SK-N-SH (cell line): ENCODE results near the gene MYMK. TPM values are rescaled to one million over a fixed set of nuclear protein-coding genes. Genes with fewer than 3 reads are reported as not detected.

Experiments used
- CTCF ChIA-PET: fragments of 300-600, 350-600 bp; formaldehyde crosslinking; extraction: SDS; loops from one replicate; lab custom pipeline; 2021; lab: Yijun Ruan, JAX
- POLR2A ChIA-PET: fragments of 350-600 bp; sonication (Branson Sonifier 250); formaldehyde crosslinking; extraction: SDS; loops from one replicate; lab custom pipeline; 2020; ENCODE audit warnings: antibody characterized with exemption, inconsistent platforms; lab: Yijun Ruan, JAX
- DNase-seq: peaks from one replicate; pipeline ENCODE4 v3.0.0; 2012
- H2AFZ ChIP-seq: fragments of 200-600 bp; sonication (generic); 2 replicates; pipeline ENCODE4 v1.8.1; 2016; ENCODE audit warnings: antibody characterized with exemption, mild to moderate bottlenecking, low read depth
- H3F3A ChIP-seq: fragments of 200-600 bp; sonication (generic); replicated peaks from 2 replicates; pipeline ENCODE3; 2016; ENCODE audit warnings: antibody characterized with exemption, mild to moderate bottlenecking; ENCODE audit not compliant: insufficient read depth
- H3K27ac ChIP-seq, 2 experiments: fragments of 200-500 bp in 1 of 2; fragments of 200-600 bp in 1 of 2; sonication (Bioruptor generic) in 1 of 2; sonication (generic), shearing (Covaris generic) in 1 of 2; 2 replicates each; pipeline versions ENCODE4 v1.5.1 to v1.6.1; 2014 to 2016; ENCODE audit warnings: low read depth in 2 of 2, inconsistent platforms in 1 of 2, low read length in 1 of 2, mild to moderate bottlenecking in 1 of 2, mixed read lengths in 1 of 2
- H3K27me3 ChIP-seq: fragments of 200-600 bp; sonication (generic), shearing (Covaris generic); 2 replicates; pipeline ENCODE4 v1.6.1; 2016; ENCODE audit warnings: mixed run types; ENCODE audit not compliant: insufficient read depth
- H3K36me3 ChIP-seq, 2 experiments: fragments of 200-500 bp in 1 of 2; fragments of 200-600 bp in 1 of 2; sonication (Bioruptor generic) in 1 of 2; sonication (generic) in 1 of 2; replicated peaks in 1 of 2; 2 replicates each; pipeline versions ENCODE3 to v1.5.1; 2014 to 2016; ENCODE audit warnings: low read length in 1 of 2, mild to moderate bottlenecking in 1 of 2; ENCODE audit not compliant: insufficient read depth in 2 of 2, control insufficient read depth in 1 of 2
- H3K4me1 ChIP-seq, 2 experiments: fragments of 200-500 bp in 1 of 2; fragments of 200-600 bp in 1 of 2; sonication (Bioruptor generic) in 1 of 2; sonication (generic), shearing (Covaris generic) in 1 of 2; 2 replicates each; pipeline versions ENCODE4 v1.5.1 to v1.6.1; 2014 to 2016; ENCODE audit warnings: low read depth in 1 of 2, low read length in 1 of 2, mixed run types in 1 of 2; ENCODE audit not compliant: insufficient read depth in 2 of 2, control insufficient read depth in 1 of 2
- H3K4me2 ChIP-seq: fragments of 200-600 bp; sonication (generic), shearing (Covaris generic); 2 replicates; pipeline ENCODE4 v1.6.1; 2017; ENCODE audit warnings: mixed run types
- H3K4me3 ChIP-seq, 2 experiments: fragments of 200-500 bp in 1 of 2; fragments of 200-600 bp in 1 of 2; sonication (Bioruptor generic) in 1 of 2; sonication (generic), shearing (Covaris generic) in 1 of 2; 2 replicates each; pipeline versions ENCODE4 v1.5.1 to v1.8.1; 2014 to 2016; ENCODE audit warnings: low read depth in 2 of 2, inconsistent platforms in 1 of 2, low read length in 1 of 2, mild to moderate bottlenecking in 1 of 2, mixed read lengths in 1 of 2, moderate library complexity in 1 of 2
- H3K79me2 ChIP-seq: fragments of 200-600 bp; sonication (generic); 2 replicates; pipeline ENCODE4 v1.8.1; 2017; ENCODE audit warnings: mild to moderate bottlenecking; ENCODE audit not compliant: insufficient read depth
- H3K9ac ChIP-seq: fragments of 200-600 bp; sonication (generic); 2 replicates; pipeline ENCODE4 v1.6.1; 2017; ENCODE audit warnings: mixed run types
- H3K9me2 ChIP-seq: fragments of 200-600 bp; sonication (generic); 2 replicates; pipeline ENCODE4 v1.6.1; 2017; ENCODE audit warnings: mixed run types
- H3K9me3 ChIP-seq: fragments of 200-600 bp; sonication (generic); 2 replicates; pipeline ENCODE4 v1.6.1; 2017; ENCODE audit warnings: mixed run types, mild to moderate bottlenecking, moderate library complexity
- H4K20me1 ChIP-seq: fragments of 200-600 bp; sonication (generic); 2 replicates; pipeline ENCODE4 v1.6.1; 2017; ENCODE audit warnings: mild to moderate bottlenecking, mixed run types; ENCODE audit not compliant: insufficient read depth
- CHD2 ChIP-seq: fragments of 150-350 bp; IDR thresholded peaks from 2 replicates; pipeline ENCODE4 v1.6.1; 2018; ENCODE audit warnings: low read length; ENCODE audit not compliant: partially characterized antibody
- FOXJ3 ChIP-seq: sonication (generic); formaldehyde crosslinking; IDR thresholded peaks from 2 replicates; pipeline ENCODE4 v1.5.1; 2020; ENCODE audit warnings: mild to moderate bottlenecking, missing genetic modification reagents
- GABPA ChIP-seq: IDR thresholded peaks from 2 replicates; pipeline ENCODE4 v1.4.0; 2012; ENCODE audit warnings: low read depth, mild to moderate bottlenecking
- IRF3 ChIP-seq: fragments of 150-350 bp; IDR thresholded peaks from 2 replicates; pipeline ENCODE4 v1.6.1; 2016; ENCODE audit warnings: mild to moderate bottlenecking, low read depth, low read length
- RCOR1 ChIP-seq: fragments of 150-350 bp; IDR thresholded peaks from 2 replicates; pipeline ENCODE4 v1.6.1; 2017; ENCODE audit warnings: antibody characterized with exemption, low read length
- REST ChIP-seq: IDR thresholded peaks from 2 replicates; pipeline ENCODE4 v1.6.1; 2012; ENCODE audit warnings: mild to moderate bottlenecking, low read depth, low read length, moderate library complexity
- TCF12 ChIP-seq: IDR thresholded peaks from 2 replicates; pipeline ENCODE4 v1.4.0; 2012
- TEAD4 ChIP-seq: IDR thresholded peaks from 2 replicates; pipeline ENCODE4 v1.4.0; 2012; ENCODE audit warnings: mild to moderate bottlenecking, borderline replicate concordance; ENCODE audit not compliant: insufficient read depth
- USF2 ChIP-seq: fragments of 150-350 bp; IDR thresholded peaks from 2 replicates; pipeline ENCODE4 v1.6.1; 2017; ENCODE audit warnings: antibody characterized with exemption, low read length, low read depth, borderline replicate concordance
- WGBS: methylation state at CpG from one replicate; pipeline ENCODE4 v1.1.6; 2017; ENCODE audit warnings: low lambda C conversion rate; 5-methylcytosine and 5-hydroxymethylcytosine counted together
- polyA plus RNA-seq, 3 experiments: library from polyadenylated mRNA; depleted of rRNA; stranded (reverse); fragments of >200 nt; gene quantifications; 2 replicates each; pipeline ENCODE4 v1.2.3, GENCODE V29; 2012
- TF ChIP-seq, protein P1 (sequence below): IDR thresholded peaks from 2 replicates; pipeline ENCODE4 v1.4.0; 2012; ENCODE audit warnings: low read depth, borderline replicate concordance
- TF ChIP-seq, protein P2 (sequence below): fragments of 200-600 bp; sonication (generic); IDR thresholded peaks from 2 replicates; pipeline ENCODE4 v1.6.1; 2017; ENCODE audit warnings: antibody characterized with exemption, mild to moderate bottlenecking, moderate library complexity

The MYMK gene
- polyA plus RNA-seq, 1 of the 3 experiments (the other 2 are of a cell fraction) = not detected

DNA sequence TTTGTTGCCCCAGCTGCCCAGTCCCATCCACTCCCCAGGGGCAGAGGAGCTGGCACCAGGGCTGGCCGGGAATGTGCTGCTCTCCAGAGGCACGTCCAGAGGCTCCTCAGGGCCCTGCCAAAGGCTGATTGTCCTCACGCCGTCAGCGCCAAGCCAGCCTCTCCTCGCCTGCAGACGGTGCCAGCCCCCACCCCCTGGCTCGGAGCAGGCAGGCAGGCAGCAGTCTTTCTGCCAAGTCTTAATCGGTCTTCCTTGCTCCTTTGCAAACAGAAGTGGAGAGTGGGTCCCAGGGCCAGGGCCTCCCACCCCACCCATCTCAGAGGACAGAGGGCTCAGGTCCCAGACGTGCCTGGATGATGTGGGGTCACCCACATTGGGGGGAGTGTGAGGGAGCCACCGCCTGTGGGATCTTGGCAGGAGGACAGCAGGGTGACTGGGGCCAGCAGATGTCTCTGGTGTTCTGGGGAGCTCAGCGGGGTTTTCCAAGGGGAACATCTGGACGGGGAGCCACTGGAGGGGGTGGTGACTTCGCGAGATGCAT is 48.1 kb upstream of the MYMK start (continued):
- TF ChIP-seq USF2 (no peak), FOXJ3 (CRISPR knock-in tag) (no peak; the same call in 1 of the 2 replicates), TEAD4 (no peak), RCOR1 (no peak), CHD2 (no peak), GABPA (no peak)
- TF ChIP-seq, protein P1, sequence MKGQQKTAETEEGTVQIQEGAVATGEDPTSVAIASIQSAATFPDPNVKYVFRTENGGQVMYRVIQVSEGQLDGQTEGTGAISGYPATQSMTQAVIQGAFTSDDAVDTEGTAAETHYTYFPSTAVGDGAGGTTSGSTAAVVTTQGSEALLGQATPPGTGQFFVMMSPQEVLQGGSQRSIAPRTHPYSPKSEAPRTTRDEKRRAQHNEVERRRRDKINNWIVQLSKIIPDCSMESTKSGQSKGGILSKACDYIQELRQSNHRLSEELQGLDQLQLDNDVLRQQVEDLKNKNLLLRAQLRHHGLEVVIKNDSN = no peak

GRCh38 chr9:133571896-133572595 is 47.3 kb upstream of the MYMK start:
- POLR2A ChIA-PET = interaction anchor here (0.7 to 3.9 kb wide), 5 partner anchors 10 to 64 kb away, joined by 4 to 41 read pairs (median 9); partner anchors contain the start of genes ADAMTSL2 and DBH
- H3K4me2 ChIP-seq = no peak overlapping the region
- H3K4me1 ChIP-seq = peaks cover 0 to 81% of the 10 kb centered on the region in 2 experiments; a peak in 2 of 4 replicates
- peak overlapping the region in 1 of 2 experiments; percentile 97; a peak in 2 of 4 replicates for H3K27ac ChIP-seq
- DNase-seq = no peak
- H3K9me3 ChIP-seq = no peaks in the 10 kb centered on the region
- TF ChIP-seq IRF3 = no peak
- no peak for TF ChIP-seq GABPA
- no peak for TF ChIP-seq TCF12
- no peak for TF ChIP-seq USF2
- TF ChIP-seq REST = no peak
- TF ChIP-seq, protein P2, sequence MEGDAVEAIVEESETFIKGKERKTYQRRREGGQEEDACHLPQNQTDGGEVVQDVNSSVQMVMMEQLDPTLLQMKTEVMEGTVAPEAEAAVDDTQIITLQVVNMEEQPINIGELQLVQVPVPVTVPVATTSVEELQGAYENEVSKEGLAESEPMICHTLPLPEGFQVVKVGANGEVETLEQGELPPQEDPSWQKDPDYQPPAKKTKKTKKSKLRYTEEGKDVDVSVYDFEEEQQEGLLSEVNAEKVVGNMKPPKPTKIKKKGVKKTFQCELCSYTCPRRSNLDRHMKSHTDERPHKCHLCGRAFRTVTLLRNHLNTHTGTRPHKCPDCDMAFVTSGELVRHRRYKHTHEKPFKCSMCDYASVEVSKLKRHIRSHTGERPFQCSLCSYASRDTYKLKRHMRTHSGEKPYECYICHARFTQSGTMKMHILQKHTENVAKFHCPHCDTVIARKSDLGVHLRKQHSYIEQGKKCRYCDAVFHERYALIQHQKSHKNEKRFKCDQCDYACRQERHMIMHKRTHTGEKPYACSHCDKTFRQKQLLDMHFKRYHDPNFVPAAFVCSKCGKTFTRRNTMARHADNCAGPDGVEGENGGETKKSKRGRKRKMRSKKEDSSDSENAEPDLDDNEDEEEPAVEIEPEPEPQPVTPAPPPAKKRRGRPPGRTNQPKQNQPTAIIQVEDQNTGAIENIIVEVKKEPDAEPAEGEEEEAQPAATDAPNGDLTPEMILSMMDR = no peak
- no peak overlapping the region for H2AFZ ChIP-seq
- H3K9ac ChIP-seq = no peak overlapping the region
- 62% methylated on average over 5 of the region's 20 CpGs for WGBS
- H3F3A ChIP-seq = no peaks in the 10 kb centered on the region
- no peaks in the 10 kb centered on the region for H3K36me3 ChIP-seq
- H4K20me1 ChIP-seq = no peaks in the 10 kb centered on the region
- H3K9me2 ChIP-seq = no peaks in the 10 kb centered on the region
- H3K4me3 ChIP-seq = no peak overlapping the region
- CTCF ChIA-PET = interaction anchor here (0.6 to 3.2 kb wide), 11 partner anchors 10 to 155 kb away, joined by 3 to 18 read pairs (median 3); partner anchors contain the start of genes ADAMTSL2, DBH and FAM163B
- no peaks in the 10 kb centered on the region for H3K27me3 ChIP-seq
- no peaks in the 10 kb centered on the region for H3K79me2 ChIP-seq
